HuH-7 (cell line): Measurements from ENCODE around the gene INTS1.

Experiments used
- DNase-seq: peaks from one replicate; pipeline ENCODE4 v3.0.0; 2011; ENCODE audit warnings: low spot score

The INTS1 gene

DNA sequence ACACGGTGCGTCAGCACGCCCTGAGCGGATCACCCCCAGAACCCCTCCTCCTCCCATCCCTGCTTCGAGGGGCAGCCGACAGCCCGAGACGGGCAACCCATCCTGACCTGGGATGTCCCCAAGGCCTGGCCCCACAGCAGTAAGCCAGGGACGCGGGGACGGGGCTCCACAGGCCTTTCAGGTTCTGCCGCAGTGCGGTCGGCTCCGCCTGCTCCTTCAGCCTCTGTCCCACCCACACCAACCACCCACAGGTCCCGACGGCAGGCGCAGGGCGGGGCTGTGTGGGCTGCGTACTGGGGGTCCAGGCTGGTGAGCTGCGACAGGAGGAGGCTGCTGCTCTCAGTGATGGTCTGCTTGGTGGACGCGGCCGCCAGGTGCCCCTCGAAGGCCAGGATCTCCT lies 16.7 kb downstream of the INTS1 start:
- DNase-seq = no peak

DNA sequence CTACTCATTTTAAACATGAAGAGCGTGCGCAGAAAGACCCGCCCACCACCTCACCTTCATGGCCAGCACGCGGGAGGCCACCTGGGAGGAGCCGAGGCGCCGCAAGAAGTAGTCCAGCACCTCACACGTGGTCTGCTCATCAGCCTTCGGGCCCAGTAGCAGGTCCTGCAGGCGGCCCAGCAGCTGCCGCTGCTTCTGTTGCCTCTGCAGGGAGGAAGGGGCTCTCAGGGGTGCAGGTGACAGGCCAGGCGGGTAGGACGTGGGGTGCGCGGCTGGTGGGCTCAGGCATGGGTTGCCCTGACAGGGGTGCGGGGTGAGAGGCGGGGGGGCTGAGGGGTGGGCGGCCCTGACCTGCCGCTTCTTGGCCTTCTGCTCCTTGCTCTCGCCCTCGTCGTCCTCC lies 17.6 kb downstream of the INTS1 start:
- no peak for DNase-seq

- DNase-seq = no peak
Observed at GRCh38 chr7:1485156-1485555, 19.0 kb downstream of the INTS1 start.

- no peak for DNase-seq
Observed at GRCh38 chr7:1484569-1484968, 19.6 kb downstream of the INTS1 start.

GRCh38 chr7:1483536-1484505 lies 20.4 kb downstream of the INTS1 start:
- DNase-seq = no peak

DNA sequence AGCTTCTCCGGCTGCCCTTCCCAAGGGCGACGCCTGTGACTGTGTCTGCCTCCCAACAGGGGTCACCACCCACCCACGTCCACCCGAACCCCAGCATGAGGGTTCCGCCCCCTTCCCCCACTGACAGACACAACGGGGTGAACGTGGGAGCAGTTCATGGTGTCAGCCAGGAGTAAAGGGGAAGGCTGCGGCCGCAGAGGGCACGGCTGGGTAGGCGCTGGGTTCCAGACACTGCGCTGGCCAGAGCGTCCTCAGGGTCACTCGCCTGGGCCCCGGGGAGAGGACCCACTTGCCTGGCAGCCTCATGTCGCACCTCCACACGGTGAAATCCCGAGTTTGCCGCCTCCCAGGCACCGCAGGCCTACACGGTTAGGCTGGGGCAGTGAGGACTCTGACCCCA lies 21.1 kb downstream of the INTS1 start:
- no peak for DNase-seq

DNA sequence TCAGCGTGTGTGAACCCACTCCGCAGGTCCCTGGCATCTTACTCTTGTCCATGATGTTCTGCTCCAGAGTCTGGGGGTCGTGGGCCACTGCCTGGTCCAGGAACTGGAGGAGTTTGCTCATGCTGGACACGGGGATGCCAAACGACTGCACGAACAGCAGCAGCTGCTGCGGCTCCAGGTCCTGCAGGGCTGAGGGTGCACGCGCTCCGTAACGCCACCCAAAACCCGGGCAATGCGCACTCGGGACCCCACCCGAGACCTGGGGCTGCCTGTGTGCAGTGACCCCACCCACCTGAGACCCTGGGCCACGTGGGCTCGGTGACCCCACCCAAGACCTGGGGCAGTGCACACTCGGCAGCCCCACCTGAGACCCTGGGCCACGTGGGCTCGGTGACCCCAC lies 22.9 kb downstream of the INTS1 start:
- no peak for DNase-seq

- no peak for DNase-seq
Observed at GRCh38 chr7:1480670-1481069, 23.5 kb downstream of the INTS1 start.

GRCh38 chr7:1479287-1479686 lies 24.9 kb downstream of the INTS1 start:
- no peak for DNase-seq

- no peak for DNase-seq
Observed at GRCh38 chr7:1478480-1478879, 25.7 kb downstream of the INTS1 start.

DNA sequence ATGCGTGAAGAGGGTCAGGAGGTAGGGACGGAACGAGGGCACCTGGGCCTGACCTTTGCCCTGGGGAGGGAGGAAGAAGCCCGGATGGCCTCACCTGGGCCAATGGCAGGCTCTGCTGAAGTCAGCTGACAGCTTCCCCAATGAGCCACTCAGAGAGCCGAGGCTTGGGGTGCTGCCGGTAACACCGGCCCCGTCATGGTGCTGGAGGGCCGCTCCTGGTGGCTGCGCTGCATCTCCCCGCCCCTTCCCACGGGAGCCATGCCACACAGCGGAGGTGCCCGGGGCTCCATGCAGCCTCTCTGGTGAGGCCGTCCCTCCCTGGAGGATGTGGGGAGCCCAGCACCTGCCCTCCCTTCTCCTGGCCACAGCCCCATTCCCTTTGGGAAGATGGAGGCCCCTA lies 27.3 kb downstream of the INTS1 start:
- DNase-seq = no peak

GRCh38 chr7:1475991-1476390 lies 28.2 kb downstream of the INTS1 start:
- DNase-seq = no peak

- DNase-seq = no peak
Observed at GRCh38 chr7:1475393-1475792, 28.8 kb downstream of the INTS1 start.

DNA sequence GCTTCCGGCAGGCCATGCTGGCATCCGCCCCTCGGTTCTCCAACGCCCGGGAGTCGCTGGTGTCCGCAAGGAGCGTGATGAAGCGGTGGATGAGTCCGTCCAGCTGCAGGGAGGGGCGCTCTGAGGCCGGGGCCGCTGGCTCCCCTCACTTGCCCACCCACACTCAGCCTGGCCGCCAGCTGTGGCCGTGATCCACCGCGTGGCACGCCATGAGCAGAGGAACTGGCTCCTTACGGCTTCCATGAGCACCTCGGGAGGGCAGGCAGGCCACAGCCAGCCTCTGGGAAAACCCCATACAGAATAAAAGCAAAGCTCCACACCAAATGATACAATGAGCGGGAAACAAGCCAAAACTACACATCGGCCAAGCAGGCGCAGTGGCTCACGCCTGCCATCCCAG lies 29.5 kb downstream of the INTS1 start:
- no peak for DNase-seq

GRCh38 chr7:1473864-1474512 lies 30.2 kb downstream of the INTS1 start:
- DNase-seq = peak; percentile 99

- DNase-seq = no peak
Observed at GRCh38 chr7:1470901-1471300, 33.3 kb downstream of the INTS1 start.

DNA sequence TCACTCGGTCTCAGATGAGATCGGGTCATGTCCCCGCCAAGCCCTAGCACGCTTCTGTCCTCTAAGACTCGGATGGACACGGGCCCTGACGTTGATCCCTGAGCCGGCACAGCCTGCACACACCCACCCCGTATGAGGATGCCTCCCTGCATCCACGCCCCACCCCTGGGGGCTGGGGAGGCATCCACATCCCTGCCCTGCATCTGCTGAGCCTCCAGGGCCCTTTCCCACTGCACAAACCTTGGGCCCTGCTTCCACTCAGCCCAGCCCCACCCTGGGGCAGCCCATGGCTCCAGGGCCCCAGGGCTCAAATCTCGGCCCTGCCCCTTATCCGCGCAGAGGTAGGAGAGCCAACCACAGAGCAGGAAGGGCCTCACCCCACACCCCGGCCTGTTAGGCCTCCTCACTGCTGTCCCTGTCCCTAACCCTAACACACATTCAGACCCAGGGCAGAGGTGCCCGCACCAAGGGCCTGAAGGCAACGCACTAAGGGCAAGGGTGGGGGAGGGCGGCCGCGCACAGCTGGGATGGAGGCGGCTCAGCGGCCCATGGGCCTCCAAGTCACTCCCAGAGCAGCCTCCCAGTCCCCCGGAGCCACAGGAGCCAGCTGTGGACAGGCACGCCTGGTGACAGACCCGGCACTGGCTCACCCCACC lies 35.4 kb downstream of the INTS1 start:
- no peak for DNase-seq

GRCh38 chr7:1468203-1468602 lies 36.0 kb downstream of the INTS1 start:
- DNase-seq = no peak

GRCh38 chr7:1466524-1467271 lies 37.5 kb downstream of the INTS1 start:
- DNase-seq = peak; percentile 99

- no peak for DNase-seq
Observed at GRCh38 chr7:1464694-1465093, 39.5 kb downstream of the INTS1 start.

DNA sequence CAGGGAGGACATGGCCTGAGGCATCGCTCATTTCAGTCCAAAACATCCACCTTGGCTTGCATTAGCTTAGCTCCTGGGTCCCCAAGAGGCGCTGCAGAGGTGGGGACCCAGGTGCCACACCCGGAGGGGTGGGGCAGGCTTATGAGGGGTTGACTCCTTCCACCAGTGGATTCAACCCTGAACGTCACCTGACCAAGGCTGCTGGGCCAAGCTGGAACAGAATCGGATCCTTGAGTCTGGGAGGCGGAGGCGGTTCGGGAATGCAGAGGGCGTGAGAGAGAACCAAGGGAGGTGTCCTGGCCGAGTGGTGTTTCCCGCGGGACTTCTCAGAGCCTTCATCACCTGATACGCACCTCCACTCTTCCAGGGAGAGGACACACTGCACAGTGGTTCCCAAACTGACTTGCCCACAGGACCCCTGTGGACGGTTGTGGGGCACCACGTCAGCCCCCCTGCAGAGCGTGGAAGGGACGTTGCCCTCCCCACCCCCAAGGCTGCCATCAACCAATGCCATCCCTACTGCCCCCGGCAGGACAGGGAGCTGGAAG lies 40.4 kb downstream of the INTS1 start:
- no peak for DNase-seq
